OCI-LY3 (cell line): ENCODE results near the gene SART3.

ENCODE experiments used
- H2AFZ ChIP-seq: fragments of 200-600, 300-600 bp; shearing (Covaris generic); 2 replicates; pipeline ENCODE4 v1.6.0; 2014; ENCODE audit warnings: antibody characterized with exemption, low read depth, low read length
- H3K27ac ChIP-seq: fragments of 200-600, 300-600 bp; sonication (generic); 2 replicates; pipeline ENCODE4 v1.5.1; 2014; ENCODE audit warnings: mild to moderate bottlenecking, low read length, moderate library complexity, mixed read lengths
- H3K27me3 ChIP-seq: fragments of 200-600, 300-600 bp; sonication (generic); 2 replicates; pipeline ENCODE4 v1.6.1; 2014; ENCODE audit warnings: low read depth, low read length, mixed read lengths
- H3K36me3 ChIP-seq: fragments of 200-600, 300-600 bp; sonication (generic); replicated peaks from 2 replicates; pipeline ENCODE3; 2014; ENCODE audit warnings: low read depth, low read length, mixed read lengths
- H3K4me1 ChIP-seq: fragments of 300-600, 200-600 bp; sonication (generic); 2 replicates; pipeline ENCODE4 v1.6.1; 2014; ENCODE audit warnings: low read length, mixed read lengths
- H3K4me2 ChIP-seq: fragments of 200-600, 300-600 bp; sonication (generic); 2 replicates; pipeline ENCODE4 v1.6.1; 2014; ENCODE audit warnings: low read length, mixed read lengths
- H3K4me3 ChIP-seq: fragments of 300-600, 200-600 bp; sonication (generic); 2 replicates; pipeline ENCODE4 v1.5.1; 2014; ENCODE audit warnings: antibody characterized with exemption, mild to moderate bottlenecking, low read length, moderate library complexity
- H3K79me2 ChIP-seq: fragments of 300-600, 200-600 bp; shearing (Covaris generic); 2 replicates; pipeline ENCODE4 v1.6.1; 2014; ENCODE audit warnings: mild to moderate bottlenecking, low read length, mixed read lengths
- H3K9ac ChIP-seq: fragments of 300-600, 200-600 bp; shearing (Covaris generic); 2 replicates; pipeline ENCODE4 v1.6.0; 2014; ENCODE audit warnings: mild to moderate bottlenecking, low read length, moderate library complexity
- H3K9me3 ChIP-seq: fragments of 200-600, 300-600 bp; shearing (Covaris generic); 2 replicates; pipeline ENCODE4 v1.6.1; 2014; ENCODE audit warnings: low read length, mixed read lengths; ENCODE audit not compliant: insufficient read depth
- H4K20me1 ChIP-seq: fragments of 200-600, 300-600 bp; sonication (generic); 2 replicates; pipeline ENCODE4 v1.6.1; 2016; ENCODE audit warnings: low read length, mixed read lengths; ENCODE audit not compliant: insufficient read depth
- EZH2phosphoT487 ChIP-seq: fragments of 200-600 bp; shearing (Covaris generic); IDR thresholded peaks from 2 replicates; pipeline ENCODE4 v1.6.1; 2018; ENCODE audit warnings: antibody characterized with exemption, mixed run types, low read depth
- TF ChIP-seq, protein P1 (sequence below): fragments of 200-600, 300-600 bp; sonication (generic); IDR thresholded peaks from 2 replicates; pipeline ENCODE4 v1.5.1; 2014; ENCODE audit warnings: antibody characterized with exemption, low read length, low read depth

SART3 gene

GRCh38 chr12:108573317-108573716 lies 12.3 kb upstream of the SART3 start:
- no peaks in the 10 kb centered on the region for H3K79me2 ChIP-seq
- H3K4me1 ChIP-seq = peaks cover 67% of the 10 kb centered on the region
- H3K36me3 ChIP-seq = peaks cover 9% of the 10 kb centered on the region
- no peaks in the 10 kb centered on the region for H4K20me1 ChIP-seq
- no peak overlapping the region for H3K9ac ChIP-seq
- peak overlapping the region; percentile 50 for H3K27ac ChIP-seq
- H3K9me3 ChIP-seq = no peaks in the 10 kb centered on the region
- peak overlapping the region; percentile 78 for H3K4me2 ChIP-seq
- peak overlapping the region; percentile 52 for H3K4me3 ChIP-seq
- TF ChIP-seq, protein P1, sequence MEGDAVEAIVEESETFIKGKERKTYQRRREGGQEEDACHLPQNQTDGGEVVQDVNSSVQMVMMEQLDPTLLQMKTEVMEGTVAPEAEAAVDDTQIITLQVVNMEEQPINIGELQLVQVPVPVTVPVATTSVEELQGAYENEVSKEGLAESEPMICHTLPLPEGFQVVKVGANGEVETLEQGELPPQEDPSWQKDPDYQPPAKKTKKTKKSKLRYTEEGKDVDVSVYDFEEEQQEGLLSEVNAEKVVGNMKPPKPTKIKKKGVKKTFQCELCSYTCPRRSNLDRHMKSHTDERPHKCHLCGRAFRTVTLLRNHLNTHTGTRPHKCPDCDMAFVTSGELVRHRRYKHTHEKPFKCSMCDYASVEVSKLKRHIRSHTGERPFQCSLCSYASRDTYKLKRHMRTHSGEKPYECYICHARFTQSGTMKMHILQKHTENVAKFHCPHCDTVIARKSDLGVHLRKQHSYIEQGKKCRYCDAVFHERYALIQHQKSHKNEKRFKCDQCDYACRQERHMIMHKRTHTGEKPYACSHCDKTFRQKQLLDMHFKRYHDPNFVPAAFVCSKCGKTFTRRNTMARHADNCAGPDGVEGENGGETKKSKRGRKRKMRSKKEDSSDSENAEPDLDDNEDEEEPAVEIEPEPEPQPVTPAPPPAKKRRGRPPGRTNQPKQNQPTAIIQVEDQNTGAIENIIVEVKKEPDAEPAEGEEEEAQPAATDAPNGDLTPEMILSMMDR = no peak
- no peak for TF ChIP-seq EZH2phosphoT487
- no peak overlapping the region for H2AFZ ChIP-seq
- no peaks in the 10 kb centered on the region for H3K27me3 ChIP-seq

DNA sequence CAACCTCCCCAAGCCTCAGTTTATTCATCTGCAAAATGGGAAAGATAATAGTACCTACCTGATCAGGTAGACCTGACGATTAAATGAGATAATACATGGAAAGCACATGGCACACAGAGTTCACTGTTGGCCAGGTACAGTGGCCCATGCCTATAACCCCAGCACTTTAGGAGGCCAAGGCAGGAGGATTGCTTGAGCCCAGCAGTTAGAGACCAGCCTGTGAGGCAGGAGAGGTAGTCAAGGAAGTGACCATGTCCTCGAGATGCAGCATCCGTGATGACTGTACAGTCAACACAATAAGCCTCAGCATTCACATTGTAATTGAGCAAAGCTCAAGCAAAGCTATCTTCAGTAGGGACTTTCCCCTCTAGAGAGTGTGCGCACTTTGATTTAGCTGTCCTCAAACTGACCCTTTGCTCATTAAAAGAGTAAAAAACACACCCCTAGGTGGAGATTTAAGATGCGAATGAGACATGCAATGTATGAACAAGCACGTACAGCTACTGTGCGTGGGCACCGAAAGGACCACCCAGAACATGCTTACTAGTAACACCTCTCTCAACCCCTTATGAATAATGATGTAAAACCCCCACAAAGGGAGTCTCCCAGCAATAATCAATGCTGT lies 11.3 kb upstream of the SART3 start:
- Histone ChIP-seq H3K27me3 (no peaks in the 10 kb centered on the region), H3K4me3 (peak overlapping the region; percentile 52), H3K9me3 (no peaks in the 10 kb centered on the region), H4K20me1 (no peaks in the 10 kb centered on the region), H3K27ac (peak overlapping the region; percentile 50), H3K4me2 (peak overlapping the region; percentile 78), H3K79me2 (no peaks in the 10 kb centered on the region), H3K9ac (peak overlapping the region; percentile 15; the same call in 1 of the 2 replicates), H2AFZ (no peak overlapping the region), H3K36me3 (peaks cover 16% of the 10 kb centered on the region), H3K4me1 (peaks cover 78% of the 10 kb centered on the region)
- TF ChIP-seq EZH2phosphoT487 = no peak
- TF ChIP-seq, protein P1 = no peak

GRCh38 chr12:108571609-108572165 lies 10.7 kb upstream of the SART3 start:
- Histone ChIP-seq H3K79me2 (no peaks in the 10 kb centered on the region), H3K9ac (peak overlapping the region; percentile 15; the same call in 1 of the 2 replicates), H3K4me3 (peak overlapping the region; percentile 52; the same call in 1 of the 2 replicates), H3K27ac (no peak overlapping the region), H3K4me2 (peak overlapping the region; percentile 78), H3K27me3 (no peaks in the 10 kb centered on the region), H3K9me3 (no peaks in the 10 kb centered on the region), H3K4me1 (peaks cover 83% of the 10 kb centered on the region), H3K36me3 (peaks cover 22% of the 10 kb centered on the region), H4K20me1 (no peaks in the 10 kb centered on the region), H2AFZ (no peak overlapping the region)
- TF ChIP-seq, protein P1 = no peak
- TF ChIP-seq EZH2phosphoT487 = no peak

DNA sequence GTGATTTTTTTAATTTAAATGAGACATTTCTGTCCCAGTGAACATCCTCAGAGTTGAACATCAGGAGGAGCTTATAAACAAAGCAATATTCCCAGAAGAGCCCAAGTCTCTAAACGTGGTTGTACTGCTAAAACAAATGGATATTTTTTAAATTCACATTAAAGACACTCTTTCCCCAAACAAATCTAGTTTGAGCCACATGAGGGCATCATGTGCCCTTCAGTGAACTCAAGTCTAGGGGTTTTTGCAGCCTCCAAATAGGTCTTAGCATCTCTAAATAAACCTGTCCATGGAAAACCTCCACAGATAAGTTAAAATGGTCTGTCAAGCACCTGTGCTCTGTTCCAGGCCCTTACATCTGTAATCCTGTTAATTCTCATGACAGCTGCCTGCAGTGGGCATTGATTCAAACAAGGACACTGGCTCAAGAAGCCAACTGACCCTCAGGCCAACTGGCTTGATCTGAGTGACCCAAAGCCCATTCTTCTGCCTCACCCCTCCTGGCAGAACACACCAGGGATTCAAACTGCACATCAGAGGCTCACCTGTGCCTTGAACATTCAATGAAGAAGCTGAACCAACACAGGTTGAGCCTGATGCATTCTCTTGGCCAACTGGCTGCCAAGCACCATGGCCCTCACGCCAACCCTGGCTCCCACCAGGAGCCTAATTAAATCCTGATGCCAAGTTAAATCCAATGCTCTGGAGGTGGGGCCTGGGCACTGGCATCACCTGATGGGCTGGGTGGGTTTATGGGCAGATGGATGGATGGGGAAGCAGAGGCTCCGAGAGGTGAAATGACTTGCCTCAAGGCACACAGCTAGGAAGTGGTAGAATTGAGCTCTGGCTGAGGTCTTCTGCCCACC lies 10.0 kb upstream of the SART3 start:
- TF ChIP-seq EZH2phosphoT487 = no peak
- TF ChIP-seq, protein P1 = peak; percentile 60
- H3K4me2 ChIP-seq = peak overlapping the region; percentile 79
- peak overlapping the region; percentile 52; the same call in 1 of the 2 replicates for H3K9ac ChIP-seq
- H3K27me3 ChIP-seq = no peaks in the 10 kb centered on the region
- H3K4me3 ChIP-seq = no peak overlapping the region
- H3K79me2 ChIP-seq = no peaks in the 10 kb centered on the region
- H3K27ac ChIP-seq = peak overlapping the region; percentile 99
- no peaks in the 10 kb centered on the region for H3K9me3 ChIP-seq
- no peak overlapping the region for H2AFZ ChIP-seq
- peaks cover 88% of the 10 kb centered on the region for H3K4me1 ChIP-seq
- H4K20me1 ChIP-seq = no peaks in the 10 kb centered on the region
- H3K36me3 ChIP-seq = peaks cover 27% of the 10 kb centered on the region
